Vagina (tissue), 2 donors: ENCODE data around the gene FAM120C.

Experiments used
- CTCF ChIP-seq, 3 experiments: fragments of 450-650 bp in 2 of 3; fragments of 200-600 bp in 1 of 3; sonication (generic) in 1 of 3; IDR thresholded peaks; one replicate each; pipeline ENCODE4 v1.5.1; 2017 to 2019; ENCODE audit warnings: antibody characterized with exemption in 3 of 3, mild to moderate bottlenecking in 2 of 3, moderate library complexity in 2 of 3
- POLR2A ChIP-seq, 2 donors: fragments of 450-650 bp; IDR thresholded peaks; one replicate each; pipeline ENCODE4 v1.6.1; 2017; ENCODE audit warnings: antibody characterized with exemption in 2 of 2, mild to moderate bottlenecking in 2 of 2, moderate library complexity in 2 of 2
- POLR2AphosphoS5 ChIP-seq, 2 donors: sonication (generic); formaldehyde crosslinking; IDR thresholded peaks; one replicate each; pipeline ENCODE4 v1.9.0; 2017; ENCODE audit warnings: antibody characterized with exemption in 2 of 2, mild to moderate bottlenecking in 2 of 2, low read depth in 1 of 2; ENCODE audit not compliant: insufficient read depth in 1 of 2

GRCh38 chrX:54093571-54093970 lies 89.5 kb downstream of the FAM120C start:
- TF ChIP-seq CTCF (IDR thresholded peaks at IDR 0.05), result no peak
- no peak for TF ChIP-seq POLR2A (IDR thresholded peaks at IDR 0.05)
- no peak for TF ChIP-seq POLR2AphosphoS5 (IDR thresholded peaks at IDR 0.05; ENCODE audit: insufficient read depth in 1 of 2, low read depth in 1 of 2)
